ENCODE results near the gene PSAP.

DNA sequence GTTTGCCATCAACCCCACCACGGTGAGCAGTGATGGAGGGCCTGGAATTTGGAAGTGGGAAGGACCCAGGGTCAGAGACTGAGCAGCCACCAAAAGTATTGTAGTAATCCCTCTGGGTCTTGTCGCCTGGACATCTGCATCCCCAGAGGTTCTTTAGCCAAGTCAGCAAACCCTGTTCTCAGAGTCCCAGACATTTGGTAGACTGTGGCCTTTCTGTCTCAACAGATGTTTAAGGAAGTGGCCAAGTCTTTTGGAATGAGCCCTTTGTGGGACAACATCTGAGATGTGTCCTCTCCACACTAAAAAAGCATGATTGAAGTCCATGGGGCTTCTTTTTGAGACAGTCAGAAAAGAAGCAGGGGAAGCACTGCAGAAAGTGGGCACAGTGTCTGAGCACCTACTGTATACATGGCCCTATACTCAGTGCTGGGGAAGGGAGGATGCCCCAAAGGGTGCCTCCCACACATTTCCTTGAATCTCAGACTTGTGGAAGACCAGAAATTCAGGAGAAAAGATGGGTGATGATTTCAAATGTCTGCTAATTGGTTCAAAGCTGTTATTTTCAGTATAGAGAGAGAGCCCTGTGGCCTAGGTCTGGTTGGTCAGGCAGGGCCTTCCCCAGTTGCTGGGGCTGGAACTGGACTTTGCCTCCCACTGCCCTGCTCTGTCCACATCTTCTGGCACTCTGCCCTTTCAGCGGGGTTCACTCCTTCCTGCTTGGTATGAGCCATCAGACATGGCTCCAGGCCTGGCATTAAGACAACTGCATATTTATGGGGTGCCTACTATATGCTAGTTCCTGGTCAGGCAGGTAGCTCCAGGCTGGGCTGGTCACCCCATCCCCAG is 51.2 kb downstream of the PSAP start:
- TF ChIP-seq, protein P1, sequence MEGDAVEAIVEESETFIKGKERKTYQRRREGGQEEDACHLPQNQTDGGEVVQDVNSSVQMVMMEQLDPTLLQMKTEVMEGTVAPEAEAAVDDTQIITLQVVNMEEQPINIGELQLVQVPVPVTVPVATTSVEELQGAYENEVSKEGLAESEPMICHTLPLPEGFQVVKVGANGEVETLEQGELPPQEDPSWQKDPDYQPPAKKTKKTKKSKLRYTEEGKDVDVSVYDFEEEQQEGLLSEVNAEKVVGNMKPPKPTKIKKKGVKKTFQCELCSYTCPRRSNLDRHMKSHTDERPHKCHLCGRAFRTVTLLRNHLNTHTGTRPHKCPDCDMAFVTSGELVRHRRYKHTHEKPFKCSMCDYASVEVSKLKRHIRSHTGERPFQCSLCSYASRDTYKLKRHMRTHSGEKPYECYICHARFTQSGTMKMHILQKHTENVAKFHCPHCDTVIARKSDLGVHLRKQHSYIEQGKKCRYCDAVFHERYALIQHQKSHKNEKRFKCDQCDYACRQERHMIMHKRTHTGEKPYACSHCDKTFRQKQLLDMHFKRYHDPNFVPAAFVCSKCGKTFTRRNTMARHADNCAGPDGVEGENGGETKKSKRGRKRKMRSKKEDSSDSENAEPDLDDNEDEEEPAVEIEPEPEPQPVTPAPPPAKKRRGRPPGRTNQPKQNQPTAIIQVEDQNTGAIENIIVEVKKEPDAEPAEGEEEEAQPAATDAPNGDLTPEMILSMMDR (IDR thresholded peaks at IDR 0.05; ENCODE audit: poor library complexity): no peak
- no peak for TF ChIP-seq EZH2phosphoT487 (IDR thresholded peaks at IDR 0.05; ENCODE audit: low read depth, severe bottlenecking, unreplicated experiment)

All from hepatocyte (in vitro differentiated cells).